Uterus (tissue), 4 donors: ENCODE results near the gene CYP2W1. TPM values are rescaled to one million over a fixed set of nuclear protein-coding genes. Genes with fewer than 3 reads are reported as not detected.

Experiments used
- DNase-seq, 2 donors: peaks; one replicate each; pipeline ENCODE4 v3.0.0-alpha.2; 2019 to 2020
- H3K27ac ChIP-seq, 2 donors: fragments of 200-600 bp; sonication (generic); 1 replicate in 1 of 2; 2 replicates in 1 of 2; pipeline ENCODE4 v1.5.1; 2016 to 2018
- H3K27me3 ChIP-seq, 2 donors: fragments of 200-600 bp; sonication (generic); one replicate each; pipeline ENCODE4 v1.5.1; 2018 to 2019; ENCODE audit warnings: control low read depth in 1 of 2
- H3K36me3 ChIP-seq, 2 donors: fragments of 200-600 bp; sonication (generic); one replicate each; pipeline ENCODE4 v1.5.1; 2019; ENCODE audit warnings: control low read depth in 1 of 2
- H3K4me1 ChIP-seq, 2 donors: fragments of 200-600 bp; sonication (generic); one replicate each; pipeline ENCODE4 v1.5.1; 2018 to 2019; ENCODE audit warnings: control low read depth in 1 of 2
- H3K4me3 ChIP-seq, 2 donors: fragments of 200-600 bp; sonication (generic); 1 replicate in 1 of 2; 2 replicates in 1 of 2; pipeline ENCODE4 v1.5.1; 2018 to 2019; ENCODE audit warnings: mild to moderate bottlenecking in 1 of 2
- H3K9me3 ChIP-seq, 2 donors: fragments of 200-600 bp; sonication (generic); one replicate each; pipeline ENCODE4 v1.5.1; 2019; ENCODE audit warnings: control low read depth in 1 of 2
- CTCF ChIP-seq, 4 experiments: fragments of 200-600 bp in 2 of 4; fragments of 450-650 bp in 2 of 4; sonication (generic) in 2 of 4; IDR thresholded peaks; one replicate each; pipeline ENCODE4 v1.5.1; 2016 to 2019; ENCODE audit warnings: antibody characterized with exemption in 4 of 4, mild to moderate bottlenecking in 2 of 4, moderate library complexity in 1 of 4
- POLR2A ChIP-seq, 2 donors: fragments of 450-650 bp; IDR thresholded peaks; one replicate each; pipeline ENCODE4 v1.6.1; 2016; ENCODE audit warnings: antibody characterized with exemption in 2 of 2, mild to moderate bottlenecking in 1 of 2, moderate library complexity in 1 of 2
- intact Hi-C: fragments of 100-400 bp; cut with DNase I; formaldehyde crosslinking; loops from one replicate; pipeline ENCODE4 v1.15.1; 2023; ENCODE audit warnings: low total_unique reads
- total RNA-seq, 4 donors: library from RNA; depleted of rRNA in 3 of 4; stranded (reverse); fragments of >200 nt in 3 of 4; gene quantifications; one replicate each; pipeline versions ENCODE4 v1.1.0 to v1.2.4, GENCODE V29; 2014 to 2023
- donor health status: DM: yes; HTN: yes; CAD: no.

Gene CYP2W1
- total RNA-seq, 4 donors from 2014 or later: 6.6 TPM; not detected in 3

DNA sequence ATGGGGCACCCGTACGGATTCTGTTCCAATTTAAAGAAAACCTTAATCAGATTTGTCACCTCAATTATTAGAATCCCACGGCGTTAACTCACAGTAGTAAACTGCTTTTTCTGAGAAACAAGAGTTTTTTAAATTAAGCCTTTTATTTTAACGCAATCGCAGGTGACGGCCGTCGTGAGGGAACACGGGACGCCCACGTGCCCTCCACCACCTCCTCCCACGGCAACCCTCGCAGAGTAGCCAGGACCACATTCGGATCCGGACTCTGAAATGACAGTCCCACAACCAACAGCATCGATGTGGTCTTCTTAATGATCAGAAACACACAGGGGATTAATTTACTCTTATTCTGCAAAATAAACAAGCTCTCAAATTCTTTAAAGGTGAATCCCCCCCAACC lies 39.4 kb downstream of the CYP2W1 start:
- TF ChIP-seq CTCF (IDR thresholded peaks at IDR 0.05) (no peak), POLR2A (IDR thresholded peaks at IDR 0.05) (no peak)
- Histone ChIP-seq H3K27ac (no peak overlapping the region), H3K36me3 (no peaks in the 10 kb centered on the region), H3K27me3 (no peaks in the 10 kb centered on the region), H3K4me1 (peaks cover 0 to 2% of the 10 kb centered on the region in 2 donors), H3K9me3 (no peaks in the 10 kb centered on the region), H3K4me3 (no peak overlapping the region)
- intact Hi-C loops: no loop called here
- DNase-seq: no peak

DNA sequence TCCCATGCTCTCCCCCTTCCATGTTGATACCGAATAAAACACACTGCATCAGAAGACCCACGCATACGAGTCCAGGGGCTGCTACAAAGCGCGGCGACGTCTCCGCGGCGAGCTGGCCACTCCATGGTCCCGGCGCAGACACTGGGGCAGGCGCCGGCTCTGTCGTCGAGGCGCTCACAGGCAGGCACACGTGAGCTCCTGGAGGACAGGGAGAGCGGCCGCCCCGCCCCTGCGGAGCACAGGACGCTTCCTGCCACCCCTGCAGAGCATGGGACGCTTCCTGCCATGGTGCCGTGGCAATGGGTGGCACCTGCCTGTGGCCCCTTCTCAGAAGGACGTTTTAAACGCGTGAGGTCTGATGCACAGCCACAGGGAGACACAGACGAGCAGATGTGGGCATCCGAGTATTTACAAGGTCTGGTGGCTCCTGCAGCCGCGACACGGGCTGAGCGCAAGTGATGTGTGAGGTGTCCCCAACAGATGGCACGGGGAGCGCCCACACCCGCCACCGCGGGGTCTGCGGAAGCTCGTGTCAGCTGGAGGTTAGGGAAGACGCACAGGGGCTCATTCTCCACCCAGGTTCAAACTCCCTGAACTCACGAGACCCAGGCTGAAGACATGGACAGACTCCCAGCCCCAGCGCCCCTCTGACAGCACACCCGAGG lies 40.0 kb downstream of the CYP2W1 start:
- H3K36me3 ChIP-seq: no peaks in the 10 kb centered on the region

GRCh38 chr7:1024331-1024841 lies 41.4 kb downstream of the CYP2W1 start:
- TF ChIP-seq POLR2A (IDR thresholded peaks at IDR 0.05) (no peak), CTCF (IDR thresholded peaks at IDR 0.05) (no peak)
- Histone ChIP-seq H3K27ac (no peak overlapping the region), H3K9me3 (no peaks in the 10 kb centered on the region), H3K4me1 (peaks cover 0 to 12% of the 10 kb centered on the region in 2 donors), H3K36me3 (no peaks in the 10 kb centered on the region), H3K4me3 (no peak overlapping the region), H3K27me3 (no peaks in the 10 kb centered on the region)
- no peak for DNase-seq
- intact Hi-C loops: no loop called here

More for the DNA sequence above, 40.0 kb downstream of the CYP2W1 start:
- Histone ChIP-seq H3K9me3 (no peaks in the 10 kb centered on the region), H3K27ac (no peak overlapping the region), H3K4me3 (no peak overlapping the region), H3K4me1 (peaks cover 0 to 7% of the 10 kb centered on the region in 2 donors), H3K27me3 (no peaks in the 10 kb centered on the region)
- intact Hi-C loops: no loop called here
- TF ChIP-seq CTCF (IDR thresholded peaks at IDR 0.05): no peak
- TF ChIP-seq POLR2A (IDR thresholded peaks at IDR 0.05): no peak
- no peak for DNase-seq

DNA sequence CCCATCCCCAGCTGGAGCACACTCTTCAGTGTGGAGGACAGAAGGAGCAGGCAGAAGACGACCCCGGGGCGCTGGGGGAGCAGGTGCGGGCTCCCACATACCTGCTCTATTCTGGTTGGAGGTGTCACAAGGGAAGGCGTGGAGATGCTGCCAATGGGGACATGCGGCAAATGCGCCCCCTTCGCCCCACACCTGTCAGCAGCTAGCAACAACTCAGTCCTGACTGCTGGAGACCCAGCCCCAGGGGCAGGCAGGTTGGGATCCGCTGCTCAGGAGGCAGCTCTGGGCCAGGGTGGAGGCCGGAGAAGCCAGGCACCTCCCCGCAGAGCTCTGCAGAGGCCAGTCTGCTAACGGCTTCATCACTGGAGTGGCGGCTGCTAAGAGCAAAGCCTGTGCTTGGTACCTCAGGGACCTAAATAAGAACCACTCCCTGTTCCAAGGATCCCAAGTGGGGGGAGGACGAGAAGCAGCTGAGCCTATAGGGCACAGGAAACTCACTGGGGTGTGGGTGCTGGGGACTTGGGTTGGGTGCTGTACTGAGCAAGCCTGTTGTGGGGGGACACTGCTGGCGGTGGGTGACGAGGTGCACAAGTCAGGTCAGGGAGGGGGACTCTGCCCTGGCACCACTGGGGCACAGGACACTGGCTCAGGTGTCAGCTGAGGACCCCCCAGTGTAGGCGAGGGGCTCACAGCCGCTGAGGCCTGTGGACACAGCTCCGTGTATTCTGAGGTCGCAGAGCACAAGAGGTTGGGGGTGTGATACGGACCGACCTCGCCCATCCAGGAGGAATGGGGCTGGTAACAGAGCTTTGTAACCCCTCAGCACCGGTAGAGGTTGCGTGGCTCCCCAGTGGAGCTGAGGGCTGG lies 42.1 kb downstream of the CYP2W1 start:
- intact Hi-C loops: no loop called here

More for the DNA sequence above, 42.1 kb downstream of the CYP2W1 start:
- Histone ChIP-seq H3K27ac (no peak overlapping the region), H3K27me3 (no peaks in the 10 kb centered on the region), H3K4me3 (no peak overlapping the region), H3K9me3 (no peaks in the 10 kb centered on the region), H3K36me3 (no peaks in the 10 kb centered on the region), H3K4me1 (peaks cover 0 to 16% of the 10 kb centered on the region in 2 donors)
- DNase-seq: no peak
- TF ChIP-seq POLR2A (IDR thresholded peaks at IDR 0.05) (no peak), CTCF (IDR thresholded peaks at IDR 0.05) (no peak)
